Measurements from ENCODE around the gene SPOP.
"Not testable (repeated sequence)": the region's sequence is repeated elsewhere in the genome, so short reads cannot be mapped to it uniquely, and the experiment has no call there.

SPOP gene

GRCh38 chr17:49677933-49678847 lies at the start of gene SPOP:
Gene SPOP (minus strand): TSS chr17:49678097. CDS start chr17:49622810, 55,287 bp downstream.
- DNase-seq (ENCODE audit: low read depth, low spot score): peak; percentile 100

GRCh38 chr17:49727380-49727779 lies 49.5 kb upstream of the SPOP start:
- DNase-seq (ENCODE audit: low read depth, low spot score): no peak

- no peak for DNase-seq (ENCODE audit: low read depth, low spot score)
These were observed 47.7 kb upstream of the SPOP start for GRCh38 chr17:49725452-49726130.

GRCh38 chr17:49724552-49724951 lies 46.7 kb upstream of the SPOP start:
- not testable (repeated sequence) for DNase-seq (ENCODE audit: low read depth, low spot score)

- no peak for DNase-seq (ENCODE audit: low read depth, low spot score)
These were observed 45.5 kb upstream of the SPOP start for GRCh38 chr17:49723423-49723822.

- DNase-seq (ENCODE audit: low read depth, low spot score): no peak
These were observed 44.2 kb upstream of the SPOP start for GRCh38 chr17:49722066-49722465.

GRCh38 chr17:49717371-49717861 lies 39.5 kb upstream of the SPOP start:
- DNase-seq (ENCODE audit: low read depth, low spot score): peak; percentile 28

GRCh38 chr17:49716668-49717364 lies 38.9 kb upstream of the SPOP start:
- no peak for DNase-seq (ENCODE audit: low read depth, low spot score)

GRCh38 chr17:49715717-49716279 lies 37.9 kb upstream of the SPOP start:
- DNase-seq (ENCODE audit: low read depth, low spot score): no peak

- no peak for DNase-seq (ENCODE audit: low read depth, low spot score)
These were observed 37.3 kb upstream of the SPOP start for GRCh38 chr17:49715216-49715615.

GRCh38 chr17:49708515-49709183 lies 30.8 kb upstream of the SPOP start:
- no peak for DNase-seq (ENCODE audit: low read depth, low spot score)

- DNase-seq (ENCODE audit: low read depth, low spot score): peak; percentile 99
These were observed 30.0 kb upstream of the SPOP start, which contains the start of gene SLC35B1 for GRCh38 chr17:49707608-49708514. Gene SLC35B1 (minus strand): TSS chr17:49707964. CDS start chr17:49707833, 131 bp downstream.

- DNase-seq (ENCODE audit: low read depth, low spot score): no peak
These were observed 29.3 kb upstream of the SPOP start for GRCh38 chr17:49707246-49707607.

- no peak for DNase-seq (ENCODE audit: low read depth, low spot score)
These were observed 27.4 kb upstream of the SPOP start for GRCh38 chr17:49705254-49705653.

GRCh38 chr17:49703557-49704277 lies 25.8 kb upstream of the SPOP start:
- peak; percentile 73 for DNase-seq (ENCODE audit: low read depth, low spot score)

GRCh38 chr17:49700960-49701359 lies 23.1 kb upstream of the SPOP start:
- DNase-seq (ENCODE audit: low read depth, low spot score): no peak

GRCh38 chr17:49699966-49700575 lies 22.2 kb upstream of the SPOP start:
- DNase-seq (ENCODE audit: low read depth, low spot score): no peak

- no peak for DNase-seq (ENCODE audit: low read depth, low spot score)
These were observed 20.1 kb upstream of the SPOP start for GRCh38 chr17:49698005-49698404.

GRCh38 chr17:49696233-49696761 lies 18.4 kb upstream of the SPOP start:
- DNase-seq (ENCODE audit: low read depth, low spot score): no peak
